LNCaP clone FGC (cell line): Measurements from ENCODE around the gene POLA1.

Experiments used
- DNase-seq: peaks from one replicate; pipeline ENCODE4 v3.0.0-alpha.2; 2011; ENCODE audit warnings: low read depth
- H3K4me3 ChIP-seq: 2 replicates; pipeline ENCODE4 v1.5.1; 2011; ENCODE audit warnings: mild to moderate bottlenecking, low read depth, low read length, control low read depth
- CTCF ChIP-seq: IDR thresholded peaks from 2 replicates; pipeline ENCODE4 v1.5.1; 2012; ENCODE audit warnings: mild to moderate bottlenecking; ENCODE audit not compliant: control insufficient read depth, insufficient read depth; ENCODE audit errors: extremely low read depth

Gene POLA1

GRCh38 chrX:24839331-24839730, 145.6 kb downstream of the POLA1 start:
- TF ChIP-seq CTCF: no peak
- no peak overlapping the region for H3K4me3 ChIP-seq
- no peak for DNase-seq

GRCh38 chrX:24842486-24842885, 148.8 kb downstream of the POLA1 start:
- DNase-seq: no peak
- H3K4me3 ChIP-seq: no peak overlapping the region
- no peak for TF ChIP-seq CTCF

- TF ChIP-seq CTCF: no peak
- DNase-seq: no peak
- no peak overlapping the region for H3K4me3 ChIP-seq
These were observed 152.9 kb downstream of the POLA1 start for GRCh38 chrX:24846550-24847150.

GRCh38 chrX:24851289-24851688, 157.6 kb downstream of the POLA1 start:
- no peak for DNase-seq
- TF ChIP-seq CTCF: no peak
- no peak overlapping the region for H3K4me3 ChIP-seq

GRCh38 chrX:24851780-24852179, 158.1 kb downstream of the POLA1 start:
- TF ChIP-seq CTCF: no peak
- DNase-seq: no peak
- H3K4me3 ChIP-seq: no peak overlapping the region

- no peak for DNase-seq
- no peak for TF ChIP-seq CTCF
- no peak overlapping the region for H3K4me3 ChIP-seq
These were observed 164.5 kb downstream of the POLA1 start for GRCh38 chrX:24858004-24858746.

- H3K4me3 ChIP-seq: no peak overlapping the region
- DNase-seq: no peak
- no peak for TF ChIP-seq CTCF
These were observed 165.6 kb downstream of the POLA1 start for GRCh38 chrX:24859211-24859841.
